Neural cell (in vitro differentiated cells): ENCODE results near the gene CNNM2. TPM values are rescaled to one million over a fixed set of nuclear protein-coding genes. Genes with fewer than 3 reads are reported as not detected.

Experiments used
- H2AFZ ChIP-seq: fragments of 200-600, 300-800 bp; sonication (generic), shearing (Covaris generic); 2 replicates; pipeline ENCODE4 v1.6.0; 2014; ENCODE audit warnings: low read depth, mild to moderate bottlenecking, antibody characterized with exemption, low read length, moderate library complexity
- H3F3A ChIP-seq: fragments of 200-600 bp; shearing (Covaris generic); 2 replicates; pipeline ENCODE4 v1.6.1; 2016; ENCODE audit warnings: mild to moderate bottlenecking, moderate library complexity, mixed read lengths, antibody characterized with exemption, low read length; ENCODE audit not compliant: insufficient read depth, poor library complexity, severe bottlenecking
- H3K27ac ChIP-seq: fragments of 200-600, 300-800 bp; sonication (generic), shearing (Covaris generic); 2 replicates; pipeline ENCODE4 v1.5.1; 2014; ENCODE audit warnings: mild to moderate bottlenecking, low read length, moderate library complexity
- H3K27me3 ChIP-seq: fragments of 300-800, 200-600 bp; sonication (generic), shearing (Covaris generic); 2 replicates; pipeline ENCODE4 v1.6.0; 2014; ENCODE audit warnings: mild to moderate bottlenecking, low read depth, low read length, moderate library complexity; ENCODE audit not compliant: insufficient read depth
- H3K36me3 ChIP-seq: fragments of 300-800, 200-600 bp; sonication (generic), shearing (Covaris generic); 2 replicates; pipeline ENCODE4 v1.5.1; 2014; ENCODE audit warnings: mild to moderate bottlenecking, antibody characterized with exemption, low read length, moderate library complexity; ENCODE audit not compliant: insufficient read depth
- H3K4me2 ChIP-seq: fragments of 300-800, 200-600 bp; sonication (generic), shearing (Covaris generic); 2 replicates; pipeline ENCODE4 v1.6.0; 2014; ENCODE audit warnings: mild to moderate bottlenecking, low read length
- H3K4me3 ChIP-seq: fragments of 300-800, 200-600 bp; sonication (generic), shearing (Covaris generic); 2 replicates; pipeline ENCODE4 v1.5.1; 2014; ENCODE audit warnings: mild to moderate bottlenecking, low read length, moderate library complexity
- H3K79me2 ChIP-seq: fragments of 200-600 bp; shearing (Covaris generic); replicated peaks from 2 replicates; pipeline ENCODE4 v1.6.0; 2014; ENCODE audit warnings: mild to moderate bottlenecking, low read length, moderate library complexity; ENCODE audit not compliant: insufficient read depth
- H3K9ac ChIP-seq: fragments of 300-800, 200-600 bp; sonication (generic), shearing (Covaris generic); 2 replicates; pipeline ENCODE4 v1.6.1; 2016; ENCODE audit warnings: mild to moderate bottlenecking, low read length, mixed read lengths
- H3K9me2 ChIP-seq: fragments of 200-600 bp; shearing (Covaris generic); 2 replicates; pipeline ENCODE4 v1.6.1; 2016; ENCODE audit warnings: mild to moderate bottlenecking, low read length, mixed read lengths; ENCODE audit not compliant: insufficient read depth
- H3K9me3 ChIP-seq: fragments of 200-600, 300-800 bp; sonication (generic), shearing (Covaris generic); 2 replicates; pipeline ENCODE4 v1.6.1; 2016; ENCODE audit warnings: mild to moderate bottlenecking, mixed run types, low read length, moderate library complexity, mixed read lengths
- H4K20me1 ChIP-seq: fragments of 200-600 bp; shearing (Covaris generic); 2 replicates; pipeline ENCODE4 v1.6.1; 2016; ENCODE audit warnings: mild to moderate bottlenecking, mixed run types; ENCODE audit not compliant: insufficient read depth
- CTCF ChIP-seq: fragments of 450-650 bp; IDR thresholded peaks from 2 replicates; pipeline ENCODE4 v1.5.1; 2014; ENCODE audit warnings: antibody characterized with exemption, mild to moderate bottlenecking, moderate library complexity; ENCODE audit not compliant: poor library complexity, severe bottlenecking
- EP300 ChIP-seq: fragments of 450-650 bp; conservative IDR thresholded peaks from 2 replicates; pipeline ENCODE4 v1.6.1; 2014; ENCODE audit warnings: antibody characterized with exemption, mild to moderate bottlenecking, moderate library complexity; ENCODE audit not compliant: poor library complexity, severe bottlenecking
- EZH2 ChIP-seq: fragments of 200-600, 300-800 bp; shearing (Covaris generic), sonication (generic); IDR thresholded peaks from 2 replicates; pipeline ENCODE4 v1.6.1; 2014; ENCODE audit warnings: antibody characterized with exemption, low read length, borderline replicate concordance, mild to moderate bottlenecking; ENCODE audit not compliant: insufficient read depth, poor library complexity, severe bottlenecking
- MXI1 ChIP-seq: fragments of 450-650 bp; conservative IDR thresholded peaks from 2 replicates; pipeline ENCODE4 v1.6.1; 2014; ENCODE audit warnings: antibody characterized with exemption, mild to moderate bottlenecking; ENCODE audit not compliant: poor library complexity, severe bottlenecking
- POLR2AphosphoS5 ChIP-seq: IDR thresholded peaks from 2 replicates; pipeline ENCODE4 v1.6.1; 2012
- RAD21 ChIP-seq: fragments of 450-650 bp; conservative IDR thresholded peaks from 2 replicates; pipeline ENCODE4 v1.6.1; 2014; ENCODE audit warnings: antibody characterized with exemption, mild to moderate bottlenecking, moderate library complexity
- REST ChIP-seq: IDR thresholded peaks from 2 replicates; pipeline ENCODE4 v1.6.1; 2012; ENCODE audit warnings: borderline replicate concordance
- SMC3 ChIP-seq: fragments of 450-650 bp; conservative IDR thresholded peaks from 2 replicates; pipeline ENCODE4 v1.6.1; 2014; ENCODE audit warnings: antibody characterized with exemption, mild to moderate bottlenecking, moderate library complexity; ENCODE audit not compliant: poor library complexity
- TAF1 ChIP-seq: IDR thresholded peaks from 2 replicates; pipeline ENCODE4 v1.6.1; 2012; ENCODE audit warnings: low read depth
- polyA plus RNA-seq: library from polyadenylated mRNA; depleted of rRNA; stranded (reverse); fragments of >200 nt; gene quantifications from 2 replicates; pipeline ENCODE4 v1.2.3, GENCODE V29; 2014

The CNNM2 gene
- polyA plus RNA-seq, 1 donor from 2014 or later = 5.0 TPM

DNA sequence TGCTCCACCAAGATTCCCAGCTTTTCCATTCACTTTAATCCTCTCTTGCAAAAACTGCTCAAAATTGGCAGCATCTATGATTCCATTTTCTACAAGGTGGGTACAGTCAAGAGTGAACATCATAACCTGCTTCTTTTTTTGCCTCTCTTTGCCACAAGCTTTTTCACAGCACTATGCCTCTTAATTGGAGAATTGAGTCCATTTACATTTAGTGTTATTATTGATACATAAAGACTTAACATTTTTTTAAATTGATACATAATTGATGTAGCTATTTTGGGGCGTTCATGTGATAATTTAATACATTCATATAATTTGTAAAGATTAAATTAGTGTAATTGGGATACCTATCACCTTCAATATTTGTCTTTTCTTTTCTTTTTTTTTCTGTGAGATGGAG is 30.0 kb upstream of the CNNM2 start:
- H3K4me2 ChIP-seq = no peak overlapping the region
- no peaks in the 10 kb centered on the region for H3K36me3 ChIP-seq
- H2AFZ ChIP-seq = no peak overlapping the region
- H3K9me3 ChIP-seq = no peaks in the 10 kb centered on the region
- no peaks in the 10 kb centered on the region for H3K9me2 ChIP-seq
- no peaks in the 10 kb centered on the region for H3F3A ChIP-seq
- no peak overlapping the region for H3K9ac ChIP-seq
- H3K27me3 ChIP-seq = no peaks in the 10 kb centered on the region
- no peaks in the 10 kb centered on the region for H3K79me2 ChIP-seq
- no peaks in the 10 kb centered on the region for H4K20me1 ChIP-seq
- H3K4me3 ChIP-seq = no peak overlapping the region
- TF ChIP-seq TAF1 = no peak
- TF ChIP-seq CTCF = no peak
- TF ChIP-seq EP300 = no peak
- TF ChIP-seq SMC3 = no peak
- no peak for TF ChIP-seq REST
- no peak for TF ChIP-seq RAD21
- no peak for TF ChIP-seq EZH2
- no peak for TF ChIP-seq POLR2AphosphoS5
- no peak for TF ChIP-seq MXI1
- H3K27ac ChIP-seq = no peak overlapping the region

DNA sequence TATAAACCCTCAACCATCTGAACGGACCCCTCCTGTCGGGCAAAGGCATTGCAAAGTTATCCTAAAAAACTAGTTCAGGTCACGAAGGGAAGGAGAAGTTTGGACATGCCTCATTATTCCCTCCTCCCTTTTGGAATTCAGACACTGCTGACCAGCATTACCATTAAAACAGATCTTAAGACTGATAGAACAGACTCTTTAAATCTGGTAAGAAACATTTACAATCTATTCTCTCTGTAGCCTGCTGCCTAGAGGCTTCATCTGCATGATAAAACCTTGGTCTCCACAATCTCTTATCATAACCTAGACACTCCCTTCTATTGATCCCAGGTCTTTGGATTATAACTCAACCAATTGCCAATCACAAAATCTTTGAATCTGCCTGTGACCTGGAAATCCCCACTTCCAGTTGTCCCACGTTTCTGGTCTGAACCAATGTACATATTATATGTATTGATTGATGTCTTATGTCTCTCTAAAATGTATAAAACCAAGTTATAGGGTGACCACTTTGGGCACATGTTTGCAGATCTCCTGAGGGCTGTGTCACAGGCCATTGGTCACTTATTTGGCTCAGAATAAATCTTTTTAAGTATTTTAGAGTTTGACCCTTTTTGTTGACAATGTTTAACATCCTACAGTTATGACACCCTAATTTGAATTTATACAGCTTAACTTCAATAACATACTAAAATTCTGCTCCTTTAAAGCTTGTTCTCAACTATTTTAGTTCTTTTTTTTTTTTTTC is 23.5 kb upstream of the CNNM2 start:
- Histone ChIP-seq H3K9me2 (no peaks in the 10 kb centered on the region), H3F3A (no peaks in the 10 kb centered on the region), H3K4me2 (no peak overlapping the region), H3K4me3 (no peak overlapping the region), H2AFZ (no peak overlapping the region), H3K79me2 (no peaks in the 10 kb centered on the region), H4K20me1 (no peaks in the 10 kb centered on the region), H3K9me3 (no peaks in the 10 kb centered on the region), H3K36me3 (no peaks in the 10 kb centered on the region), H3K27ac (no peak overlapping the region), H3K27me3 (no peaks in the 10 kb centered on the region), H3K9ac (no peak overlapping the region)
- no peak for TF ChIP-seq CTCF
- no peak for TF ChIP-seq POLR2AphosphoS5
- no peak for TF ChIP-seq TAF1
- TF ChIP-seq REST = no peak
- no peak for TF ChIP-seq RAD21
- no peak for TF ChIP-seq MXI1
- no peak for TF ChIP-seq EP300
- TF ChIP-seq EZH2 = no peak
- no peak for TF ChIP-seq SMC3
